HG02870 (cell line): ENCODE measurements around the gene KHNYN.

ENCODE experiments used
- ATAC-seq: cut with Tn5 transposase; IDR thresholded peaks from one replicate; pipeline ENCODE4 v1.9.1; 2021; ENCODE audit warnings: mild to moderate bottlenecking, moderate library complexity; ENCODE audit not compliant: unreplicated experiment

KHNYN gene

GRCh38 chr14:24399999-24400718 is 29.6 kb upstream of the KHNYN start:
- no peak for ATAC-seq

- ATAC-seq, result no peak
These were observed 27.7 kb upstream of the KHNYN start for GRCh38 chr14:24401810-24402702.

GRCh38 chr14:24403294-24403998 is 26.3 kb upstream of the KHNYN start:
- ATAC-seq, result no peak

- ATAC-seq, result no peak
These were observed 24.9 kb upstream of the KHNYN start for GRCh38 chr14:24404814-24405213.

- no peak for ATAC-seq
These were observed 23.3 kb upstream of the KHNYN start for GRCh38 chr14:24406416-24406815.

- no peak for ATAC-seq
These were observed 22.0 kb upstream of the KHNYN start for GRCh38 chr14:24407608-24408325.

GRCh38 chr14:24408764-24409163 is 21.0 kb upstream of the KHNYN start:
- no peak for ATAC-seq

GRCh38 chr14:24409192-24409591 is 20.6 kb upstream of the KHNYN start:
- no peak for ATAC-seq

GRCh38 chr14:24409956-24410355 is 19.8 kb upstream of the KHNYN start:
- no peak for ATAC-seq

- ATAC-seq, result no peak
These were observed 18.0 kb upstream of the KHNYN start for GRCh38 chr14:24411443-24412389.

GRCh38 chr14:24414077-24414476 is 15.7 kb upstream of the KHNYN start:
- ATAC-seq, result no peak

GRCh38 chr14:24414732-24415420 is 14.9 kb upstream of the KHNYN start:
- ATAC-seq, result no peak

- no peak for ATAC-seq
These were observed 14.1 kb upstream of the KHNYN start for GRCh38 chr14:24415421-24416253.

GRCh38 chr14:24416254-24416931 is 13.4 kb upstream of the KHNYN start:
- ATAC-seq, result no peak

GRCh38 chr14:24416932-24417619 is 12.7 kb upstream of the KHNYN start:
- ATAC-seq, result no peak

- no peak for ATAC-seq
These were observed 11.8 kb upstream of the KHNYN start for GRCh38 chr14:24417832-24418491.

- no peak for ATAC-seq
These were observed 11.3 kb upstream of the KHNYN start for GRCh38 chr14:24418492-24418873.
